Pancreas (tissue), 10 donors: ENCODE results near the gene ATP5MC2. TPM values are rescaled to one million over a fixed set of nuclear protein-coding genes. Genes with fewer than 3 reads are reported as not detected.
"Not testable (repeated sequence)": the region's sequence is repeated elsewhere in the genome, so short reads cannot be mapped to it uniquely, and the experiment has no call there.

ENCODE experiments used
- ATAC-seq, 4 donors: fragments of 200-7000 bp; cut with Tn5 transposase; one replicate each; pipeline versions ENCODE4 v1.8.0 to v1.9.1; 2020; ENCODE audit warnings: mild to moderate bottlenecking in 4 of 4, moderate library complexity in 4 of 4
- DNase-seq, 6 donors: peaks; one replicate each; pipeline ENCODE4 v3.0.0-alpha.2; 2020
- FAIRE-seq: peaks from 2 replicates; lab custom pipeline; 2012; peaks lifted over from hg19 to GRCh38; lab: Jason Lieb, UNC
- H3K27ac ChIP-seq, 4 donors: fragments of 200-600 bp; sonication (generic); 1 replicate in 3 of 4; 2 replicates in 1 of 4; pipeline versions ENCODE4 v1.5.0 to v1.8.0; 2020
- H3K27me3 ChIP-seq, 4 donors: fragments of 200-600 bp; one replicate each; pipeline ENCODE4 v1.8.0; 2021
- H3K36me3 ChIP-seq, 3 donors: fragments of 200-600 bp; sonication (generic) in 1 of 3; one replicate each; pipeline versions ENCODE4 v1.5.0 to v1.8.0; 2020 to 2021
- H3K4me1 ChIP-seq, 3 donors: fragments of 200-600 bp; one replicate each; pipeline ENCODE4 v1.8.0; 2021
- H3K4me3 ChIP-seq, 4 donors: fragments of 200-600 bp; sonication (generic) in 2 of 4; one replicate each; pipeline versions ENCODE4 v1.5.0 to v1.8.0; 2020 to 2021
- H3K9me3 ChIP-seq, 4 donors: fragments of 200-600 bp; one replicate each; pipeline ENCODE4 v1.8.0; 2021
- WGBS, 2 donors: extraction: QIAGEN DNeasy Blood & Tissue Kit; methylation state at CpG; one replicate each; pipeline ENCODE4 v1.1.7; 2013; 5-methylcytosine and 5-hydroxymethylcytosine counted together
- intact Hi-C, 3 donors: fragments of 100-400 bp; cut with DNase I; formaldehyde crosslinking; loops; one replicate each; pipeline versions ENCODE4 v1.11.1 to v1.14.2; 2022
- polyA plus RNA-seq, 2 donors: library from polyadenylated mRNA; stranded (reverse); fragments of 200-250 nt; gene quantifications; one replicate each; pipeline ENCODE4 v1.2.3, GENCODE V29; 2013
- total RNA-seq, 6 donors: library from RNA; stranded (reverse); fragmentation: NEBNext Ultra II Directional in 4 of 6; extraction: Animal tissue kit (Norgen Biotek cat#: 25700) in 4 of 6; gene quantifications; one replicate each; pipeline versions ENCODE4 v1.2.1 to v1.2.4, GENCODE V29; 2021 to 2023
- TF ChIP-seq, protein P1 (sequence below), 4 donors: fragments of 200-600 bp; sonication (generic) in 3 of 4; IDR thresholded peaks; one replicate each; pipeline versions ENCODE4 v1.5.0 to v1.8.0; 2021; ENCODE audit warnings: antibody characterized with exemption in 4 of 4
- donor health status: healthy with polysubstance abuse.
- donor health status: DM: no; HTN: no; CAD: no; lungs with moderate emphysema.
- donor health status: DM: no; HTN: no; CAD: no.
- donor health status: control.
- donor health status: control.
- donor health status: Bipolar disorder and iron deficiency.
- donor health status: DM: yes; HTN: yes; CAD: no.
- donor health status: DM: no; HTN: no; CAD: no.
- donor health status: DM: no; HTN: no; CAD: no.
- donor health status: DM: yes; HTN: yes; CAD: no.

ATP5MC2 gene
- total and polyA plus RNA-seq, 8 donors = 134 to 350 (median 188) TPM

GRCh38 chr12:53684654-53685220, 8.9 kb upstream of the ATP5MC2 start:
- ATAC-seq (no peak), DNase-seq (no peak), FAIRE-seq (no peak)
- TF ChIP-seq, protein P1, sequence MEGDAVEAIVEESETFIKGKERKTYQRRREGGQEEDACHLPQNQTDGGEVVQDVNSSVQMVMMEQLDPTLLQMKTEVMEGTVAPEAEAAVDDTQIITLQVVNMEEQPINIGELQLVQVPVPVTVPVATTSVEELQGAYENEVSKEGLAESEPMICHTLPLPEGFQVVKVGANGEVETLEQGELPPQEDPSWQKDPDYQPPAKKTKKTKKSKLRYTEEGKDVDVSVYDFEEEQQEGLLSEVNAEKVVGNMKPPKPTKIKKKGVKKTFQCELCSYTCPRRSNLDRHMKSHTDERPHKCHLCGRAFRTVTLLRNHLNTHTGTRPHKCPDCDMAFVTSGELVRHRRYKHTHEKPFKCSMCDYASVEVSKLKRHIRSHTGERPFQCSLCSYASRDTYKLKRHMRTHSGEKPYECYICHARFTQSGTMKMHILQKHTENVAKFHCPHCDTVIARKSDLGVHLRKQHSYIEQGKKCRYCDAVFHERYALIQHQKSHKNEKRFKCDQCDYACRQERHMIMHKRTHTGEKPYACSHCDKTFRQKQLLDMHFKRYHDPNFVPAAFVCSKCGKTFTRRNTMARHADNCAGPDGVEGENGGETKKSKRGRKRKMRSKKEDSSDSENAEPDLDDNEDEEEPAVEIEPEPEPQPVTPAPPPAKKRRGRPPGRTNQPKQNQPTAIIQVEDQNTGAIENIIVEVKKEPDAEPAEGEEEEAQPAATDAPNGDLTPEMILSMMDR (IDR thresholded peaks at IDR 0.05) = no peak
- no peaks in the 10 kb centered on the region for H3K36me3 ChIP-seq
- H3K4me1 ChIP-seq = peaks cover 6 to 9% (median 7%) of the 10 kb centered on the region in 3 donors
- WGBS, 2 donors = 78 to 82% methylated on average over 3 of the region's 3 CpGs
- no peaks in the 10 kb centered on the region for H3K9me3 ChIP-seq
- no peak overlapping the region for H3K27ac ChIP-seq
- no peaks in the 10 kb centered on the region for H3K27me3 ChIP-seq
- H3K4me3 ChIP-seq = no peak overlapping the region
- intact Hi-C loops = no loop called here

- DNase-seq (no peak), FAIRE-seq (no peak)
Observed at GRCh38 chr12:53683983-53684382, 8.1 kb upstream of the ATP5MC2 start.

DNA sequence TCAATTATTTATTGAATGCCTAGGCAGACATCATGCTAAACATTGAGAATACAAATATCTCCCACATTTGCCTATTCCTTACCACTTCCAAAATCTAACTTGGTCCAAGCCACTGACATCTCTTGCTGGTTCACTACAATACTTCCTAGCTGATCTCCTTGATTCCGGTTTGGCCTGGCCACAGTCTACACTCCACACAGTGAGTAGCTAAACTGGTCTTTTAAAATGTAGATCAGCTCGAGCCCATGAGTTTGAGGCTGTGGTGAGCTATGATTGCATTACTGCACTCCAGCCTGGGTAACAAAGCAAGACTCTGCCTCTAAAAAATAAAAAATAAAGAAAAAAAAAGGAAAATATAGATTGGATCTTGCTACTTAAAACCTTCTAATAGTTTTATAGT, 7.6 kb upstream of the ATP5MC2 start:
- WGBS, 2 donors = 93 to 94% methylated on average over 2 of the region's 2 CpGs
- H3K9me3 ChIP-seq = no peaks in the 10 kb centered on the region
- ATAC-seq = no peak
- DNase-seq = no peak
- H3K4me3 ChIP-seq = no peak overlapping the region
- TF ChIP-seq, protein P1 (IDR thresholded peaks at IDR 0.05) = no peak
- no peaks in the 10 kb centered on the region for H3K27me3 ChIP-seq
- peaks cover 6 to 9% (median 7%) of the 10 kb centered on the region in 3 donors for H3K4me1 ChIP-seq
- intact Hi-C loops = no loop called here
- no peaks in the 10 kb centered on the region for H3K36me3 ChIP-seq
- no peak overlapping the region for H3K27ac ChIP-seq
- FAIRE-seq = no peak

More at GRCh38 chr12:53683983-53684382, 8.1 kb upstream of the ATP5MC2 start:
- TF ChIP-seq, protein P1 (IDR thresholded peaks at IDR 0.05) = no peak
- Histone ChIP-seq H3K9me3 (no peaks in the 10 kb centered on the region), H3K4me3 (no peak overlapping the region), H3K27me3 (no peaks in the 10 kb centered on the region), H3K36me3 (no peaks in the 10 kb centered on the region), H3K4me1 (peaks cover 6 to 9% (median 7%) of the 10 kb centered on the region in 3 donors), H3K27ac (no peak overlapping the region)
- no peak for ATAC-seq
- WGBS, 2 donors = 92 to 93% methylated on average over 9 of the region's 9 CpGs
- intact Hi-C loops = no loop called here

GRCh38 chr12:53680061-53680460, 4.2 kb upstream of the ATP5MC2 start:
- FAIRE-seq, DNase-seq, H3K36me3 ChIP-seq, H3K4me3 ChIP-seq, ATAC-seq, H3K4me1 ChIP-seq, H3K27ac ChIP-seq, intact Hi-C loops, H3K9me3 ChIP-seq, H3K27me3 ChIP-seq: not testable (repeated sequence)
- WGBS, 2 donors = 85 to 92% methylated on average over 5 of the region's 5 CpGs

- TF ChIP-seq, protein P1 (IDR thresholded peaks at IDR 0.05) = no peak
- peaks cover 5 to 17% (median 8%) of the 10 kb centered on the region in 3 donors for H3K4me1 ChIP-seq
- H3K9me3 ChIP-seq = no peaks in the 10 kb centered on the region
- no peaks in the 10 kb centered on the region for H3K27me3 ChIP-seq
- H3K27ac ChIP-seq = peak overlapping the region in 2 of 4 donors; percentile 58 to 89
- no peaks in the 10 kb centered on the region for H3K36me3 ChIP-seq
- ATAC-seq = no peak
- no peak for FAIRE-seq
- intact Hi-C loops = loop anchor here in 1 of 3 donors (5.0 kb wide), 1 partner anchor 135 kb away; no protein-coding TSS in a partner anchor
- WGBS, 2 donors = 71 to 76% methylated on average over 5 of the region's 5 CpGs
- no peak overlapping the region for H3K4me3 ChIP-seq
- no peak for DNase-seq
Observed at GRCh38 chr12:53677800-53678148, 1.9 kb upstream of the ATP5MC2 start.
